ENCODE results near the gene HMGCL. TPM values are rescaled to one million over a fixed set of nuclear protein-coding genes. Genes with fewer than 3 reads are reported as not detected.

HMGCL gene
- total and polyA plus RNA-seq, 3 experiments from 2014 or later = 24.7 to 28.0 (median 25.3) TPM

DNA sequence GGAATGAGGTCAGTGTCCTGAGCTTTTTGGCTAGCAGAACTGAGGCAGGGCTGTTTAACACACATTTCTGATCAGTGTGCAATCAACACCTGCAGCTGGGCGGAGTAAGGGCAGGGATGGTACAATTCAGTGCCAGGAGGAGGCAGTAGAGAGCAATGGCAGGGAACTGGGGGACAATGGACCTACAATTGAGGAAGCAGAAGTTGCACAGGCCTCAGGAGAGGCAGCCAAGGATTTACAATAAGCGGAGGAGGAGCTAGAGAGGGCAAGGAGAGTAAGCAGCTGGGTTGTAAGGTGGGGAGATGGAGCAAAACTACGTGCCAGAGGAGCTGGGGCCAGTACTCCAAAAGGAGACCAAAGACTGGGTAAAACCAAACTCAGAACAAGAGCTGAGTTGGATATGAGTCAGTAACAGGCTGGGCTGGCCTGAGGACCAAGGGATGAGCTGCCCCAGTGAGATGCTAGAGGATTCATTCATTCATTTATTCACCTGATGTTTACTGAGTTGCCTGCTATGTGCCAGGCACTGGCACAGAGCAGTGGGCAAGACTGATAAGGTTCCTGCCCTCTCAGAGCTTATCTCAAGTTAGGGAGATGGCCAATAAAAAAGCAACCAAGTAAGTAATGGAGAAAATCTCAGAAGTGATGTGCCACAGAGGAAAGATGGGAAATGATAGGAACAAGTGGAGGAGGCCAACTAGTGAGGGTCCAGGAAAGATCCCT lies 14.2 kb downstream of the HMGCL start:
- H3K36me3 ChIP-seq (ENCODE audit: insufficient read depth, low read length) = peaks cover 13% of the 10 kb centered on the region
- no peak overlapping the region for H3K4me3 Mint-ChIP-seq
- peaks cover 8 to 15% (median 14%) of the 10 kb centered on the region in 3 donors for H3K4me1 Mint-ChIP-seq
- POLR2A ChIA-PET = interaction anchor here (2.7 kb wide), 1 partner anchor 14 kb away, joined by 13 read pairs; the partner anchor contains the start of gene HMGCL
- H3K9me3 Mint-ChIP-seq = no peaks in the 10 kb centered on the region
- H3K27me3 ChIP-seq (ENCODE audit: insufficient read depth, low read length, poor library complexity, severe bottlenecking) = no peaks in the 10 kb centered on the region
- peaks cover 0 to 56% (median 16%) of the 10 kb centered on the region in 3 donors for H3K36me3 Mint-ChIP-seq
- H3K27ac ChIP-seq (ENCODE audit: low read depth, low read length) = no peak overlapping the region
- CTCF ChIA-PET = interaction anchor here (0.8 to 7.3 kb wide), 16 partner anchors 8 to 217 kb away, joined by 3 to 78 read pairs (median 4); partner anchors contain the start of genes CNR2, FUCA1, GALE and HMGCL
- no peaks in the 10 kb centered on the region for H3K9me3 ChIP-seq (ENCODE audit: low read length)
- H3K4me3 ChIP-seq (ENCODE audit: low read length) = no peak overlapping the region
- peak overlapping the region in 5 of 8 donors; percentile 43 to 85 (median 70) for H3K27ac Mint-ChIP-seq
- no peaks in the 10 kb centered on the region for H3K27me3 Mint-ChIP-seq
- DNase-seq = peak in 4 of 5 donors; percentile 34 to 62 (median 44)
- H3K4me1 ChIP-seq (ENCODE audit: insufficient read depth, low read length) = peaks cover 18% of the 10 kb centered on the region

DNA sequence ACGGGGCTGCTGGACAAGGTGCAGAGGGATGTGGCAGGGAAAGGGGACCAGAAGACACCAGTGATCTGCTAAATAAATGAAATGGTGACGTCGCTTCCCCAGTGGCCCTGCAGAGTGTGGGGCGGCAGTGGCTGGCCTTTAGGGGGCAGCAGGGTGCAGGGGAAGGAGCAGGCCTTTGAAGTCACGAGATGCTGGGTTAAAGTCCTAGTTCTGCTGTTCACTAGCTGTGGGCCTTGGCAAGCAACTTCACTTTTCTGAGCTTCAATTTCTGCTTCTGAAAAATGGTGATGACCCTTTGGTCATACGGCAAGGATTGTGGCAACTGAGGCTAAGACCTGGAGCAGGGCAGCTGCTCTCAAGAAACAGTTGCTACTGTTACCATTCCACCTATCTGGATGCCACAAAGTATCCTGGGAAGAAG lies 15.5 kb downstream of the HMGCL start:
- no peak overlapping the region for H3K4me3 ChIP-seq (ENCODE audit: low read length)
- H3K9me3 ChIP-seq (ENCODE audit: low read length) = no peaks in the 10 kb centered on the region
- Mint-ChIP-seq H3K27me3 (no peaks in the 10 kb centered on the region), H3K4me3 (no peak overlapping the region), H3K4me1 (peaks cover 10 to 15% (median 14%) of the 10 kb centered on the region in 3 donors), H3K27ac (peak overlapping the region in 5 of 8 donors; percentile 23 to 81 (median 77)), H3K9me3 (no peaks in the 10 kb centered on the region), H3K36me3 (peaks cover 0 to 58% (median 18%) of the 10 kb centered on the region in 3 donors)
- POLR2A ChIA-PET = interaction anchor here (0.9 to 2.7 kb wide), 2 partner anchors 9 to 15 kb away, joined by 5 to 13 read pairs; partner anchors contain the start of genes GALE and HMGCL
- CTCF ChIA-PET = interaction anchor here (0.6 to 7.3 kb wide), 17 partner anchors 9 to 285 kb away, joined by 3 to 78 read pairs (median 4); partner anchors contain the start of genes CNR2, FUCA1, GALE and HMGCL
- peaks cover 18% of the 10 kb centered on the region for H3K4me1 ChIP-seq (ENCODE audit: insufficient read depth, low read length)
- no peak overlapping the region for H3K27ac ChIP-seq (ENCODE audit: low read depth, low read length)
- H3K36me3 ChIP-seq (ENCODE audit: insufficient read depth, low read length) = peaks cover 11% of the 10 kb centered on the region
- peak; percentile 71 to 88 (median 77) for DNase-seq
- no peaks in the 10 kb centered on the region for H3K27me3 ChIP-seq (ENCODE audit: insufficient read depth, low read length, poor library complexity, severe bottlenecking)

DNA sequence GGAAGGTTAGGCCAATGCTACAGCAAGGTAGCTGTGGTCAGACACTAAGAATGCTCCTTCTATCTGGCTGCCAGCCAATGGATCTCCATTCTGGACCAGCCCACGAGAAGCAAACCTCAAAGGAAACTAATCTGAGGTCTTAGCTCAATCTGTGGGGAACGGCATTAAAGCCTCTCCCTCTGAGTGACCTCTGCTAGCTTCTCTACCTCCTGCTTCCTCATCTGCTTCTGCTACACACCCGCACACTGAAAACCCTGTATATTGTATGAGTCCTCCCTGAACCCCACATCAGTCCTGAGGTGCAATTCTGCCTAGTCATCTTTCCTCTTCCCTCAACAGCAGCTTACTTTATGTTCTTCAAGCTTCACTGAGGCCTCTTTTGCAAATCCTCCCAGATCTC lies 17.8 kb downstream of the HMGCL start:
- no peak for DNase-seq
- POLR2A ChIA-PET = no interaction called here
- no peak overlapping the region for H3K4me3 Mint-ChIP-seq

DNA sequence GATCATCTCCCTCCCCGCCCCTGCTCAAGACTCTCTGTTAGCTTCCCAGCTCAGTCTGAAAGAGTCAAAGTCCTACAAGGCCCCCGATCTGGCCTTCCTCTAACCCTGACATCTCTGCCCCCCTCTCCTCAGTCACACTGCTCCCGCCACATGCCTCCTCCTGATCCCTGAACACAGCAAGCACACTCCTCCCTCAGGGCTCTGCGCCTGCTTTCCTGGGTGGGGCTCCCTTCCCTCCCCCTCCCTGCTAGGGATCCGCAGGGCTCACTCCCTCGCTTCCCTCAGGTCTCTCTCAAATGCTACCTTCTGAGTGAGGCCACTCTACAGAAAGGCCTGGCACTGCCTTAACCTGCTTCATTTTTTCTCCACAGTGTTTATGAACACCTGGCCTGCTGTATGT lies 18.9 kb downstream of the HMGCL start:
- peaks cover 4% of the 10 kb centered on the region for H3K36me3 ChIP-seq (ENCODE audit: insufficient read depth, low read length)
- no peaks in the 10 kb centered on the region for H3K27me3 ChIP-seq (ENCODE audit: insufficient read depth, low read length, poor library complexity, severe bottlenecking)
- DNase-seq = no peak
- ChIA-PET CTCF (interaction anchor here (1.4 kb wide), 1 partner anchor 63 kb away, joined by 5 read pairs; no protein-coding TSS in a partner anchor), POLR2A (no interaction called here)
- Mint-ChIP-seq H3K4me1 (peaks cover 12 to 16% (median 15%) of the 10 kb centered on the region in 3 donors), H3K27ac (no peak overlapping the region), H3K27me3 (no peaks in the 10 kb centered on the region), H3K36me3 (peaks cover 0 to 42% (median 14%) of the 10 kb centered on the region in 3 donors), H3K4me3 (peak overlapping the region in 1 of 7 donors; percentile 31), H3K9me3 (no peaks in the 10 kb centered on the region)
- no peaks in the 10 kb centered on the region for H3K9me3 ChIP-seq (ENCODE audit: low read length)
- H3K27ac ChIP-seq (ENCODE audit: low read depth, low read length) = no peak overlapping the region
- H3K4me1 ChIP-seq (ENCODE audit: insufficient read depth, low read length) = peaks cover 24% of the 10 kb centered on the region
- no peak overlapping the region for H3K4me3 ChIP-seq (ENCODE audit: low read length)

More for the DNA sequence above, 17.8 kb downstream of the HMGCL start:
- Mint-ChIP-seq H3K27ac (peak overlapping the region in 1 of 8 donors; percentile 94), H3K27me3 (no peaks in the 10 kb centered on the region), H3K36me3 (peaks cover 0 to 53% (median 17%) of the 10 kb centered on the region in 3 donors), H3K9me3 (no peaks in the 10 kb centered on the region), H3K4me1 (peaks cover 12 to 15% (median 14%) of the 10 kb centered on the region in 3 donors)
- H3K27ac ChIP-seq (ENCODE audit: low read depth, low read length) = no peak overlapping the region
- no peaks in the 10 kb centered on the region for H3K9me3 ChIP-seq (ENCODE audit: low read length)
- H3K4me1 ChIP-seq (ENCODE audit: insufficient read depth, low read length) = peaks cover 18% of the 10 kb centered on the region
- no peaks in the 10 kb centered on the region for H3K27me3 ChIP-seq (ENCODE audit: insufficient read depth, low read length, poor library complexity, severe bottlenecking)
- CTCF ChIA-PET = interaction anchor here (0.7 to 7.3 kb wide), 4 partner anchors 15 to 109 kb away, joined by 3 to 78 read pairs (median 4); partner anchors contain the start of genes FUCA1 and HMGCL
- peaks cover 4% of the 10 kb centered on the region for H3K36me3 ChIP-seq (ENCODE audit: insufficient read depth, low read length)
- no peak overlapping the region for H3K4me3 ChIP-seq (ENCODE audit: low read length)

DNA sequence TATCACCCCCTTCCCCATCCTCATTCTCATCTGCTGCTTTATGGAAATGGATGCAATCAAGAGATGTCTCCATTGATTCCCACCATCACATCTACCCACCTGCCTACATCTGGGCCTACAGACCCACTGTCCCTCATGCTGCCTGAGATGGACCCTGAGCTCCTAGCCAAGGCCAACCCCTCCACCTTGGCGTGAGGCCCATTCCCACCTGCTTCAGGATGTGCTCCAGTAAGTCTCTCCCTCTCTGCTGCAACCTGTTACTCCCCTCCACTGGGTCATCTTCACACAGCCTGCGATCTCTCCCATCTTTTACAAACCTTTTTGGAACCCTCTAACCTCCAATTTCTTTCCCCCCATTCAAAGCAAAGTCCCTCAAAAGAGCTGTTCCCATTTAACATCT lies 20.2 kb downstream of the HMGCL start:
- Mint-ChIP-seq H3K27ac (peak overlapping the region in 5 of 8 donors; percentile 67 to 96 (median 73)), H3K4me1 (peaks cover 9 to 14% (median 11%) of the 10 kb centered on the region in 3 donors), H3K4me3 (peak overlapping the region in 2 of 7 donors; percentile 54 to 77), H3K27me3 (no peaks in the 10 kb centered on the region), H3K36me3 (peaks cover 0 to 39% (median 9%) of the 10 kb centered on the region in 3 donors), H3K9me3 (no peaks in the 10 kb centered on the region)
- DNase-seq = no peak
- Histone ChIP-seq H3K27ac (ENCODE audit: low read depth, low read length) (no peak overlapping the region), H3K9me3 (ENCODE audit: low read length) (no peaks in the 10 kb centered on the region), H3K27me3 (ENCODE audit: insufficient read depth, low read length, poor library complexity, severe bottlenecking) (no peaks in the 10 kb centered on the region), H3K4me3 (ENCODE audit: low read length) (no peak overlapping the region), H3K36me3 (ENCODE audit: insufficient read depth, low read length) (peaks cover 4% of the 10 kb centered on the region), H3K4me1 (ENCODE audit: insufficient read depth, low read length) (peaks cover 15% of the 10 kb centered on the region)
- POLR2A ChIA-PET = no interaction called here
- CTCF ChIA-PET = interaction anchor here (1.4 kb wide), 1 partner anchor 64 kb away, joined by 5 read pairs; no protein-coding TSS in a partner anchor

DNA sequence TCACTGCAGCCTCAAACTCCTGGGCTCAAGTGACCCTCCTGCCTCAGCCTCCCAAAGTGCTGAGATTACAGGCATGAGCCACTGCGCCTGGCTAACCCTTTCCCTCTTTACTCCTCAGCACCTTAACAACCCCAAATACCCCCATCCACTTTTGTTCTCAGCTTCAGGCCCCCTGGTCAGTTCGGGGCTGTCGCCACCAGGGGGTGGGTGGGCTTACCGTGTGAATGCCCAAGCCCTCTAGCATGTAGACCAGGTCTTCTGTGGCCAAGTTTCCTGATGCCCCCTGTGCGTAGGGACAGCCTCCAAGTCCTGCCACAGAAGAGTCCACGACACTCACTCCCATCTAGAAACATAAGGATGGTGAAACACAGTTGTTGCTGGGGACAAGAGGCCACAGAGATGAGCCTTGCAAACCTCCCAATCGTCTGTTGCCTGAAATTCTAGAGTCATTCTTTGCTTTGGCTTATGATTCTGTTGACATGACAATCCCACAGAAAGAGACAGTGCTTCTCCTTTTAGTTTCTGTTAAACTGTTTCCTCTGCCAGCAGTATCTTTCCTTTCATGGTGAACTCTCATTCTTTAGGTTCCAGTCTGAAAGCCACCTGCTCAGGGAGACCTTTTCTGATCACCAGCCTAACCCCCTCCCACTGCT lies 20.9 kb downstream of the HMGCL start:
- CTCF ChIA-PET = no interaction called here
- no peaks in the 10 kb centered on the region for H3K27me3 Mint-ChIP-seq
- Histone ChIP-seq H3K27ac (ENCODE audit: low read depth, low read length) (no peak overlapping the region), H3K27me3 (ENCODE audit: insufficient read depth, low read length, poor library complexity, severe bottlenecking) (no peaks in the 10 kb centered on the region), H3K4me3 (ENCODE audit: low read length) (no peak overlapping the region), H3K4me1 (ENCODE audit: insufficient read depth, low read length) (peaks cover 15% of the 10 kb centered on the region), H3K9me3 (ENCODE audit: low read length) (no peaks in the 10 kb centered on the region), H3K36me3 (ENCODE audit: insufficient read depth, low read length) (peaks cover 4% of the 10 kb centered on the region)
- peaks cover 11 to 15% (median 11%) of the 10 kb centered on the region in 3 donors for H3K4me1 Mint-ChIP-seq
- H3K9me3 Mint-ChIP-seq = no peaks in the 10 kb centered on the region
- peaks cover 0 to 39% (median 9%) of the 10 kb centered on the region in 3 donors for H3K36me3 Mint-ChIP-seq
- peak overlapping the region in 1 of 7 donors; percentile 60 for H3K4me3 Mint-ChIP-seq
- DNase-seq = no peak
- H3K27ac Mint-ChIP-seq = peak overlapping the region in 4 of 8 donors; percentile 38 to 96 (median 78)
- POLR2A ChIA-PET = no interaction called here

DNA sequence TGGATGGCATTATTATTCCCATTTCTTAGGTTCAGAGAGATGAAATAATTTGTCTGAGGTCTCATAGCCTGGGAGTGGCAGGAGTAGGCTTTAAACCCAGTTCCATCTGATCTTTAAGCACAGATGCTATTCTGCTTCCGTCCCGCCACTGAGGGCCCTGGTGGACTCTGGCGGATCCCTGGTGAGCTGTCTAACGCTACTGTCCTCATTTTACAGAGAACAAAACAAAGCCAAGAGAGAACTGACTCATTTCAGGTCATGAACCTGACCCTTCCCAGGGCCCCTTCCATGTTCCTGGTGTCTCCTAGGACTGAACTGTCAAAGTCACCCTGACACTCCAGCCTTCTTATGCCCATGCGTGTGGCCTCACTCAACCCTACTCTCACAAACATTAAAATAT lies 21.6 kb downstream of the HMGCL start:
- peaks cover 4% of the 10 kb centered on the region for H3K36me3 ChIP-seq (ENCODE audit: insufficient read depth, low read length)
- no peaks in the 10 kb centered on the region for H3K9me3 ChIP-seq (ENCODE audit: low read length)
- H3K27ac ChIP-seq (ENCODE audit: low read depth, low read length) = no peak overlapping the region
- Mint-ChIP-seq H3K27ac (peak overlapping the region in 2 of 8 donors; percentile 73 to 84), H3K4me3 (peak overlapping the region in 2 of 7 donors; percentile 49 to 60), H3K36me3 (peaks cover 0 to 39% (median 9%) of the 10 kb centered on the region in 3 donors), H3K4me1 (peaks cover 14 to 21% (median 17%) of the 10 kb centered on the region in 3 donors), H3K9me3 (no peaks in the 10 kb centered on the region), H3K27me3 (no peaks in the 10 kb centered on the region)
- H3K4me1 ChIP-seq (ENCODE audit: insufficient read depth, low read length) = peaks cover 20% of the 10 kb centered on the region
- no peak overlapping the region for H3K4me3 ChIP-seq (ENCODE audit: low read length)
- no peaks in the 10 kb centered on the region for H3K27me3 ChIP-seq (ENCODE audit: insufficient read depth, low read length, poor library complexity, severe bottlenecking)
- DNase-seq = no peak
- ChIA-PET POLR2A (no interaction called here), CTCF (interaction anchor here (1.5 kb wide), 1 partner anchor 8 kb away, joined by 4 read pairs; no protein-coding TSS in a partner anchor)
